SK-N-SH (cell line): ENCODE data around the gene POPDC3. TPM values are rescaled to one million over a fixed set of nuclear protein-coding genes. Genes with fewer than 3 reads are reported as not detected.
A peak's percentile ranks its signal among the peaks of the same experiment; 100 is the strongest.

Source experiments
- CTCF ChIA-PET: fragments of 300-600, 350-600 bp; formaldehyde crosslinking; extraction: SDS; loops from one replicate; lab custom pipeline; 2021; lab: Yijun Ruan, JAX
- POLR2A ChIA-PET: fragments of 350-600 bp; sonication (Branson Sonifier 250); formaldehyde crosslinking; extraction: SDS; loops from one replicate; lab custom pipeline; 2020; ENCODE audit warnings: antibody characterized with exemption, inconsistent platforms; lab: Yijun Ruan, JAX
- DNase-seq: peaks from one replicate; pipeline ENCODE4 v3.0.0; 2012
- H2AFZ ChIP-seq: fragments of 200-600 bp; sonication (generic); 2 replicates; pipeline ENCODE4 v1.8.1; 2016; ENCODE audit warnings: antibody characterized with exemption, mild to moderate bottlenecking, low read depth
- H3F3A ChIP-seq: fragments of 200-600 bp; sonication (generic); replicated peaks from 2 replicates; pipeline ENCODE3; 2016; ENCODE audit warnings: antibody characterized with exemption, mild to moderate bottlenecking; ENCODE audit not compliant: insufficient read depth
- H3K27ac ChIP-seq, 2 experiments: fragments of 200-500 bp in 1 of 2; fragments of 200-600 bp in 1 of 2; sonication (Bioruptor generic) in 1 of 2; sonication (generic), shearing (Covaris generic) in 1 of 2; 2 replicates each; pipeline versions ENCODE4 v1.5.1 to v1.6.1; 2014 to 2016; ENCODE audit warnings: low read depth in 2 of 2, inconsistent platforms in 1 of 2, low read length in 1 of 2, mild to moderate bottlenecking in 1 of 2, mixed read lengths in 1 of 2
- H3K27me3 ChIP-seq: fragments of 200-600 bp; sonication (generic), shearing (Covaris generic); 2 replicates; pipeline ENCODE4 v1.6.1; 2016; ENCODE audit warnings: mixed run types; ENCODE audit not compliant: insufficient read depth
- H3K36me3 ChIP-seq, 2 experiments: fragments of 200-500 bp in 1 of 2; fragments of 200-600 bp in 1 of 2; sonication (Bioruptor generic) in 1 of 2; sonication (generic) in 1 of 2; replicated peaks in 1 of 2; 2 replicates each; pipeline versions ENCODE3 to v1.5.1; 2014 to 2016; ENCODE audit warnings: low read length in 1 of 2, mild to moderate bottlenecking in 1 of 2; ENCODE audit not compliant: insufficient read depth in 2 of 2, control insufficient read depth in 1 of 2
- H3K4me1 ChIP-seq, 2 experiments: fragments of 200-500 bp in 1 of 2; fragments of 200-600 bp in 1 of 2; sonication (Bioruptor generic) in 1 of 2; sonication (generic), shearing (Covaris generic) in 1 of 2; 2 replicates each; pipeline versions ENCODE4 v1.5.1 to v1.6.1; 2014 to 2016; ENCODE audit warnings: low read depth in 1 of 2, low read length in 1 of 2, mixed run types in 1 of 2; ENCODE audit not compliant: insufficient read depth in 2 of 2, control insufficient read depth in 1 of 2
- H3K4me2 ChIP-seq: fragments of 200-600 bp; sonication (generic), shearing (Covaris generic); 2 replicates; pipeline ENCODE4 v1.6.1; 2017; ENCODE audit warnings: mixed run types
- H3K4me3 ChIP-seq, 2 experiments: fragments of 200-500 bp in 1 of 2; fragments of 200-600 bp in 1 of 2; sonication (Bioruptor generic) in 1 of 2; sonication (generic), shearing (Covaris generic) in 1 of 2; 2 replicates each; pipeline versions ENCODE4 v1.5.1 to v1.8.1; 2014 to 2016; ENCODE audit warnings: low read depth in 2 of 2, inconsistent platforms in 1 of 2, low read length in 1 of 2, mild to moderate bottlenecking in 1 of 2, mixed read lengths in 1 of 2, moderate library complexity in 1 of 2
- H3K79me2 ChIP-seq: fragments of 200-600 bp; sonication (generic); 2 replicates; pipeline ENCODE4 v1.8.1; 2017; ENCODE audit warnings: mild to moderate bottlenecking; ENCODE audit not compliant: insufficient read depth
- H3K9ac ChIP-seq: fragments of 200-600 bp; sonication (generic); 2 replicates; pipeline ENCODE4 v1.6.1; 2017; ENCODE audit warnings: mixed run types
- H3K9me2 ChIP-seq: fragments of 200-600 bp; sonication (generic); 2 replicates; pipeline ENCODE4 v1.6.1; 2017; ENCODE audit warnings: mixed run types
- H3K9me3 ChIP-seq: fragments of 200-600 bp; sonication (generic); 2 replicates; pipeline ENCODE4 v1.6.1; 2017; ENCODE audit warnings: mixed run types, mild to moderate bottlenecking, moderate library complexity
- H4K20me1 ChIP-seq: fragments of 200-600 bp; sonication (generic); 2 replicates; pipeline ENCODE4 v1.6.1; 2017; ENCODE audit warnings: mild to moderate bottlenecking, mixed run types; ENCODE audit not compliant: insufficient read depth
- ELF1 ChIP-seq: IDR thresholded peaks from 2 replicates; pipeline ENCODE4 v1.4.0; 2012
- EP300 ChIP-seq, 2 experiments: IDR thresholded peaks; 2 replicates each; pipeline versions ENCODE4 v1.4.0 to v1.6.1; 2012; ENCODE audit warnings: borderline replicate concordance in 1 of 2, low read depth in 1 of 2, low read length in 1 of 2
- GATA2 ChIP-seq: sonication (generic); formaldehyde crosslinking; IDR thresholded peaks from 2 replicates; pipeline ENCODE4 v1.5.0; 2020; ENCODE audit warnings: mild to moderate bottlenecking, missing genetic modification reagents
- NFIC ChIP-seq: IDR thresholded peaks from 2 replicates; pipeline ENCODE4 v1.4.0; 2012; ENCODE audit warnings: borderline replicate concordance
- NRF1 ChIP-seq: IDR thresholded peaks from 2 replicates; pipeline ENCODE4 v1.6.1; 2012; ENCODE audit warnings: low read depth, mild to moderate bottlenecking, low read length
- RAD21 ChIP-seq: IDR thresholded peaks from 2 replicates; pipeline ENCODE4 v1.6.1; 2012; ENCODE audit warnings: mild to moderate bottlenecking, low read length
- RCOR1 ChIP-seq: fragments of 150-350 bp; IDR thresholded peaks from 2 replicates; pipeline ENCODE4 v1.6.1; 2017; ENCODE audit warnings: antibody characterized with exemption, low read length
- RFX5 ChIP-seq: IDR thresholded peaks from 2 replicates; pipeline ENCODE4 v1.6.1; 2012; ENCODE audit warnings: mild to moderate bottlenecking, improper control_type of control experiment, low read length
- USF1 ChIP-seq: IDR thresholded peaks from 2 replicates; pipeline ENCODE4 v1.4.0; 2012; ENCODE audit warnings: low read depth, borderline replicate concordance
- ZBTB33 ChIP-seq: IDR thresholded peaks from 2 replicates; pipeline ENCODE4 v1.4.0; 2012; ENCODE audit warnings: low read depth, borderline replicate concordance
- WGBS: methylation state at CpG from one replicate; pipeline ENCODE4 v1.1.6; 2017; ENCODE audit warnings: low lambda C conversion rate; 5-methylcytosine and 5-hydroxymethylcytosine counted together
- polyA plus RNA-seq, 3 experiments: library from polyadenylated mRNA; depleted of rRNA; stranded (reverse); fragments of >200 nt; gene quantifications; 2 replicates each; pipeline ENCODE4 v1.2.3, GENCODE V29; 2012

Gene POPDC3
- polyA plus RNA-seq, 1 of the 3 experiments (the other 2 are of a cell fraction), result 19.0 TPM

- H3K27ac ChIP-seq, result no peak overlapping the region
- H3K9me2 ChIP-seq, result no peaks in the 10 kb centered on the region
- DNase-seq, result no peak
- no peak overlapping the region for H2AFZ ChIP-seq
- no peaks in the 10 kb centered on the region for H3K9me3 ChIP-seq
- POLR2A ChIA-PET, result no interaction called here
- peaks cover 1 to 3% of the 10 kb centered on the region in 2 experiments; a peak in 3 of 4 replicates for H3K4me1 ChIP-seq
- H3K27me3 ChIP-seq, result no peaks in the 10 kb centered on the region
- 52% methylated on average over 6 of the region's 6 CpGs for WGBS
- TF ChIP-seq USF1, result no peak
- no peak for TF ChIP-seq RFX5
- TF ChIP-seq NFIC, result no peak
- TF ChIP-seq RCOR1, result no peak
- no peak for TF ChIP-seq RAD21
- no peak for TF ChIP-seq EP300 (IDR thresholded peaks at IDR 0.05; ENCODE audit: borderline replicate concordance in 1 of 2, low read depth in 1 of 2, low read length in 1 of 2)
- no peak for TF ChIP-seq GATA2 (CRISPR knock-in tag)
- TF ChIP-seq NRF1, result no peak
- no peak for TF ChIP-seq ZBTB33
- H3F3A ChIP-seq, result peaks cover 7% of the 10 kb centered on the region
- no peaks in the 10 kb centered on the region for H4K20me1 ChIP-seq
- H3K9ac ChIP-seq, result no peak overlapping the region
- no peak overlapping the region for H3K4me2 ChIP-seq
- no peaks in the 10 kb centered on the region for H3K79me2 ChIP-seq
- H3K36me3 ChIP-seq, result no peaks in the 10 kb centered on the region
- H3K4me3 ChIP-seq, result no peak overlapping the region
- CTCF ChIA-PET, result no interaction called here
Observed at GRCh38 chr6:105199711-105200110, 19.9 kb upstream of the POPDC3 start.

- no peaks in the 10 kb centered on the region for H3K9me2 ChIP-seq
- H3K79me2 ChIP-seq, result no peaks in the 10 kb centered on the region
- ChIA-PET CTCF (no interaction called here), POLR2A (no interaction called here)
- H3K4me2 ChIP-seq, result no peak overlapping the region
- no peaks in the 10 kb centered on the region for H3K27me3 ChIP-seq
- H3K27ac ChIP-seq, result no peak overlapping the region
- peaks cover 0 to 2% of the 10 kb centered on the region in 2 experiments; a peak in 2 of 4 replicates for H3K4me1 ChIP-seq
- H2AFZ ChIP-seq, result no peak overlapping the region
- H3F3A ChIP-seq, result peaks cover 3% of the 10 kb centered on the region
- no peaks in the 10 kb centered on the region for H3K36me3 ChIP-seq
- no peak overlapping the region for H3K4me3 ChIP-seq
- DNase-seq, result no peak
- H3K9ac ChIP-seq, result no peak overlapping the region
- WGBS, result 77% methylated on average over 2 of the region's 2 CpGs
- H4K20me1 ChIP-seq, result no peaks in the 10 kb centered on the region
- TF ChIP-seq RAD21 (no peak), ELF1 (peak; percentile 38; the same call in 1 of the 2 replicates), NFIC (peak; percentile 30; the same call in 1 of the 2 replicates)
- H3K9me3 ChIP-seq, result no peaks in the 10 kb centered on the region
Observed at GRCh38 chr6:105196076-105196475, 16.3 kb upstream of the POPDC3 start.
